Mucosa of stomach (tissue), 1 donor: Measurements from ENCODE around the gene PLXNA4.

Experiments
- H3K27me3 ChIP-seq: one replicate; pipeline ENCODE4 v1.7.0; 2013; ENCODE audit warnings: mild to moderate bottlenecking, low read length; ENCODE audit not compliant: control insufficient read depth, insufficient read depth
- H3K36me3 ChIP-seq: one replicate; pipeline ENCODE4 v1.7.0; 2013; ENCODE audit warnings: low read length; ENCODE audit not compliant: control insufficient read depth, insufficient read depth
- H3K4me1 ChIP-seq: one replicate; pipeline ENCODE4 v1.7.0; 2013; ENCODE audit warnings: mild to moderate bottlenecking, low read length; ENCODE audit not compliant: control insufficient read depth, insufficient read depth
- H3K4me3 ChIP-seq: one replicate; pipeline ENCODE4 v1.7.0; 2013; ENCODE audit warnings: low read length
- H3K9ac ChIP-seq: one replicate; pipeline ENCODE4 v1.7.0; 2013; ENCODE audit warnings: mild to moderate bottlenecking, low read length, moderate library complexity
- H3K9me3 ChIP-seq: one replicate; pipeline ENCODE4 v1.7.0; 2013; ENCODE audit warnings: mild to moderate bottlenecking, low read length, moderate library complexity; ENCODE audit not compliant: control insufficient read depth
- donor health status: Pancreatic carcinoma.

Gene PLXNA4

GRCh38 chr7:132100981-132101380 lies 475.3 kb downstream of the PLXNA4 start:
- Histone ChIP-seq H3K4me3 (no peak overlapping the region), H3K9me3 (no peaks in the 10 kb centered on the region), H3K4me1 (no peaks in the 10 kb centered on the region), H3K9ac (no peak overlapping the region), H3K27me3 (no peaks in the 10 kb centered on the region), H3K36me3 (no peaks in the 10 kb centered on the region)

- H3K9ac ChIP-seq, result no peak overlapping the region
Observed at GRCh38 chr7:132100483-132100882, 475.8 kb downstream of the PLXNA4 start.

DNA sequence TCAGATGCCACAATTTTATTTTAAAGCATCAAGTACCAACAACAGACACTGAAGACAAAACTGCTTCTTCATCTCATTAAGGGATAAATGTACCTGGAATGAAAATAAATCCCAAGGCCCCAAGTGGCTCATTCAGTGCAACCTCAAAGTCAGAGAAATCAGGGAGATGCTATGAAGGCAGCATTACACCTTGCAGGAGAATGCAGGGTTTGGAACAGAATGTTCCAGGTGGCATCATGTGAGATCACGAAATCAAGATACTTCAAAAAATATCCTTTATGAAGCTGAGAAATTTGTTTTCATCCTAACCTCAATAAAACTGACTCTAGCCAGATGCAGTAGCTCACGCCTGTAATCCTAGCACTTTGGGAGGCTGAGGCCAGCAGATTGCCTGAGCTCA lies 477.1 kb downstream of the PLXNA4 start:
- Histone ChIP-seq H3K27me3 (peaks cover 1% of the 10 kb centered on the region), H3K36me3 (no peaks in the 10 kb centered on the region), H3K4me3 (no peak overlapping the region), H3K4me1 (no peaks in the 10 kb centered on the region), H3K9me3 (no peaks in the 10 kb centered on the region), H3K9ac (no peak overlapping the region)

More at GRCh38 chr7:132100483-132100882, 475.8 kb downstream of the PLXNA4 start:
- Histone ChIP-seq H3K27me3 (no peaks in the 10 kb centered on the region), H3K36me3 (no peaks in the 10 kb centered on the region), H3K4me3 (no peak overlapping the region), H3K4me1 (no peaks in the 10 kb centered on the region), H3K9me3 (no peaks in the 10 kb centered on the region)

DNA sequence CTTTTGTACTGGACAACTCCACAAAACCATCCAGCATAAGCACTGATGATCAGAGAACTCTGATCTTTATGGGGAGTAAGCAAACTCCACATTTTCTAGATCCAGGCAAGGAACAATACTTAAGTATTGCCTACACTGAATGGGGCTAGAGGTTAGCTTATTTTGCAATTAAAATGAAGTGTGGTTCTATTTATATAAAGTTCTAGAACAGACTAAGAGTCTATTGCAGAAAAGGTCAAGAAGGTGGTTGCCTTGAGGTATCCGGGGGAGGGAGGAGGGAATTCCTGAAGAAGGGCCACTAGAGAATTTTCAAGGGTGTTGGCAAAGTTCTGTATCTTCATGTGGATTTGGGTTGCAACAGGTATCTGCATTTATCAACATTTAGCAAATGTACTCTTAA lies 477.9 kb downstream of the PLXNA4 start:
- H3K27me3 ChIP-seq, result peaks cover 6% of the 10 kb centered on the region
- H3K4me1 ChIP-seq, result no peaks in the 10 kb centered on the region
- H3K36me3 ChIP-seq, result no peaks in the 10 kb centered on the region
- H3K9ac ChIP-seq, result no peak overlapping the region
- H3K9me3 ChIP-seq, result no peaks in the 10 kb centered on the region
- H3K4me3 ChIP-seq, result no peak overlapping the region

DNA sequence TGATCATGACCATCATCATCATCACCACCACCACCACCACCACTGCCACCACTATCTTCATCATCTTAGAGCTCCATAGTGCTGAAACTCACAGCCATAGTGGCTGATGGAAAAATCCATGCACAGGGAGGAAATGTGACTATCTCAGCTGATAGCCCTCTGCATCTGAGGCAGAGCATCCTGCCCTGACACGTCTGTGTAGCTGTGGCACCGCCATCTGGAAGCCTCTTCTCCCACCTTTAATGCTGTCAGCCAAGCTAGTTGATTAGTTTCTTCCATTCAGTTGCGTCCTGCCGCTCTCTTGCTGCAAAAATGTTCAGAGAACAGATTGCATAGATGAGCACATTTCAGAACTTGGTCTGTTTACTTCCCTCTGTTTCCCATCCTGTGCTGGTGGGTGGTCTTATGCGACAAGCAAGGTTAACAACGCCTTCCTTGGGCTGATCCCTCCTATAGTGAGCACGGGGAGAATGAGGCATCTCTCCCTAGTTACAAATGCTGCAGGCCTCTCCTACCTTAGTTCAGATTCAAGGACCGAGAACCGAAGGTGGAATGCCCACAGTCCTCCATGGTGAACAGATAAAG lies 478.6 kb downstream of the PLXNA4 start:
- Histone ChIP-seq H3K27me3 (peaks cover 6% of the 10 kb centered on the region), H3K36me3 (no peaks in the 10 kb centered on the region), H3K4me1 (no peaks in the 10 kb centered on the region), H3K9ac (no peak overlapping the region), H3K4me3 (no peak overlapping the region), H3K9me3 (no peaks in the 10 kb centered on the region)

DNA sequence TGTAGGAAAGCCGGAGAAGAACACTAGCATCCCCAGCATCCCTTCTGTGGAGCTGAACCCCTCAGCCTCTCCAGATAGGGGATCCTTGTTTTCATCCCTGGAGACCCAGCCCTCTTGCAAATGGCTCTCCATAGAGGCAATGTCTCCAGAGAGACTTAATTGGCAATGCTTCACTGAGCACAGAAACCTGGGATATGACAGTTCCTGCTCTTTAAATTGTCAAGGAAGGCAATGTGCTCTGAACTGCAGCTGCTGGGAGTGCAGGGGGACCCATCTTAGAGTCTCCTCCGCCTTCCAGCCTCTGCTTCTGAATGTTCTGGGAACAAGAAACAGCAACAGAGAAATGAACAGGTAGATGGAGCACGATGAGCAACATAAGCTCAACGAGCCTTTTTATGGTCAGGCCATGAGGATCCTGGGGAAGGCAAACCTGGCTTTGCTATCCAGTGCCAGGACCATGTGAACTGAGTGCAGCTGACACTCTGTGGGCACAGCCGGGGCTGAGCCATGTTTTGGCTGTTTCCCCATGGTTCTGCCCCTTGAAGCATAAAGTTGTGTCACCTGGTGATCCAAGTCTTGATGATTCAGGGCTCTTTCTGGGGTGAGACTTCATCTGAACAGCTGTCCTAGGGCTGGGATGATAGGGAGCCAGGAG lies 481.0 kb downstream of the PLXNA4 start:
- peaks cover 6% of the 10 kb centered on the region for H3K27me3 ChIP-seq
- H3K4me1 ChIP-seq, result no peaks in the 10 kb centered on the region
- H3K36me3 ChIP-seq, result no peaks in the 10 kb centered on the region
- no peaks in the 10 kb centered on the region for H3K9me3 ChIP-seq
- no peak overlapping the region for H3K9ac ChIP-seq
- no peak overlapping the region for H3K4me3 ChIP-seq

- Histone ChIP-seq H3K9me3 (no peaks in the 10 kb centered on the region), H3K4me1 (no peaks in the 10 kb centered on the region), H3K27me3 (peaks cover 6% of the 10 kb centered on the region), H3K36me3 (no peaks in the 10 kb centered on the region), H3K4me3 (no peak overlapping the region), H3K9ac (no peak overlapping the region)
Observed at GRCh38 chr7:132092106-132092505, 484.2 kb downstream of the PLXNA4 start.

DNA sequence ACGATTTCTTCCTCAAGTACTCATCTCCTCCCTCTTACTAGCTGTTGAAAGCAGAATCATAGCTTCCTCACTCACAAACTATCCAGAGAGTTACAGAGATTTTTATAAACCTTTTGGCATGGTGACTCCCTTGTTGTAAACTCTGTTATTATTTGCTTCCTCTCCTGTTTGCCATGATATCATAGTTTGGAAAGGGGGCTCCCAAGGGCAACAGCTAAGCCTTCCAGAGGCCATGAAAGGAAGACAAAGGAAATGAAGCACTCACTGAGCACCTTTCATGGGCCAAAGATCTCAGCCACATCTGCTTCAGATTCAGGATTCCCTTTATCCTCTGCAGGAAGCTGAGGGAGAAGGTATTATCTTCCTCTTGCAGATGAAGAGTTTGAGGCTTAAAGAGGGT lies 484.6 kb downstream of the PLXNA4 start:
- Histone ChIP-seq H3K4me3 (no peak overlapping the region), H3K27me3 (peaks cover 6% of the 10 kb centered on the region)

GRCh38 chr7:132090444-132090843 lies 485.8 kb downstream of the PLXNA4 start:
- no peaks in the 10 kb centered on the region for H3K4me1 ChIP-seq
- no peaks in the 10 kb centered on the region for H3K36me3 ChIP-seq
- peaks cover 6% of the 10 kb centered on the region for H3K27me3 ChIP-seq
- no peaks in the 10 kb centered on the region for H3K9me3 ChIP-seq
- H3K9ac ChIP-seq, result no peak overlapping the region
- no peak overlapping the region for H3K4me3 ChIP-seq

More for the DNA sequence above, 484.6 kb downstream of the PLXNA4 start:
- no peaks in the 10 kb centered on the region for H3K36me3 ChIP-seq
- no peaks in the 10 kb centered on the region for H3K9me3 ChIP-seq
- H3K4me1 ChIP-seq, result no peaks in the 10 kb centered on the region
- no peak overlapping the region for H3K9ac ChIP-seq

DNA sequence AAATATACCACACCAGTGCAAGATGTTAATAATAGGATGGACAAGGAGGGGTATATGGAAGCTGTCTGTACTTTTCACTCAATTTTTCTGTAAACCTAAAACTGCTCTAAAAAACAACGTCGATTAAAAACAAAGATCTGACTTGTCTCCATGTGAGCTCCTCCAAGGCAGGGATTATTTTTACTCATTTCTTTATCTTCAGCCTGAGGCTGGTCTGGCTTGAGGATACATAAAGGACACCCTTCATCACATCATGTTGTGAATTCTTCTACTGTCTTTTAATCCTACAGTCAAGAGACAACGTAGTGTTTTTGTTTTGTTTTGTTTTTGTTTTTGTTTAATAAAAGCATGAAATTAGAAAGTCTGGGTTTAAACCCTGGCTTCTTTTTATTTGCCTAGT lies 486.9 kb downstream of the PLXNA4 start:
- Histone ChIP-seq H3K36me3 (no peaks in the 10 kb centered on the region), H3K27me3 (peaks cover 6% of the 10 kb centered on the region), H3K9ac (no peak overlapping the region), H3K4me3 (no peak overlapping the region), H3K4me1 (no peaks in the 10 kb centered on the region), H3K9me3 (no peaks in the 10 kb centered on the region)

GRCh38 chr7:132087421-132087820 lies 488.8 kb downstream of the PLXNA4 start:
- Histone ChIP-seq H3K9me3 (no peaks in the 10 kb centered on the region), H3K9ac (no peak overlapping the region), H3K36me3 (no peaks in the 10 kb centered on the region), H3K27me3 (no peaks in the 10 kb centered on the region), H3K4me3 (no peak overlapping the region), H3K4me1 (no peaks in the 10 kb centered on the region)

- no peaks in the 10 kb centered on the region for H3K36me3 ChIP-seq
- no peak overlapping the region for H3K9ac ChIP-seq
Observed at GRCh38 chr7:132084776-132085388, 491.4 kb downstream of the PLXNA4 start.

More at GRCh38 chr7:132084776-132085388, 491.4 kb downstream of the PLXNA4 start:
- H3K4me3 ChIP-seq, result no peak overlapping the region
- H3K4me1 ChIP-seq, result no peaks in the 10 kb centered on the region
- H3K27me3 ChIP-seq, result no peaks in the 10 kb centered on the region
- H3K9me3 ChIP-seq, result no peaks in the 10 kb centered on the region
